ENCODE data around the gene TPT1. TPM values are rescaled to one million over a fixed set of nuclear protein-coding genes. Genes with fewer than 3 reads are reported as not detected.

The TPT1 gene
- total RNA-seq, 1 donor from 2014 or later, result 1,515 TPM

- Mint-ChIP-seq H3K36me3 (ENCODE audit: unreplicated experiment) (no peaks in the 10 kb centered on the region), H3K27me3 (ENCODE audit: unreplicated experiment) (peaks cover 6% of the 10 kb centered on the region), H3K4me1 (ENCODE audit: low read depth, unreplicated experiment) (peaks cover 2% of the 10 kb centered on the region), H3K4me3 (ENCODE audit: unreplicated experiment) (no peak overlapping the region), H3K9me3 (ENCODE audit: unreplicated experiment) (no peaks in the 10 kb centered on the region), H3K27ac (ENCODE audit: unreplicated experiment) (no peak overlapping the region)
- no peak for DNase-seq
- TF ChIP-seq, protein P1, sequence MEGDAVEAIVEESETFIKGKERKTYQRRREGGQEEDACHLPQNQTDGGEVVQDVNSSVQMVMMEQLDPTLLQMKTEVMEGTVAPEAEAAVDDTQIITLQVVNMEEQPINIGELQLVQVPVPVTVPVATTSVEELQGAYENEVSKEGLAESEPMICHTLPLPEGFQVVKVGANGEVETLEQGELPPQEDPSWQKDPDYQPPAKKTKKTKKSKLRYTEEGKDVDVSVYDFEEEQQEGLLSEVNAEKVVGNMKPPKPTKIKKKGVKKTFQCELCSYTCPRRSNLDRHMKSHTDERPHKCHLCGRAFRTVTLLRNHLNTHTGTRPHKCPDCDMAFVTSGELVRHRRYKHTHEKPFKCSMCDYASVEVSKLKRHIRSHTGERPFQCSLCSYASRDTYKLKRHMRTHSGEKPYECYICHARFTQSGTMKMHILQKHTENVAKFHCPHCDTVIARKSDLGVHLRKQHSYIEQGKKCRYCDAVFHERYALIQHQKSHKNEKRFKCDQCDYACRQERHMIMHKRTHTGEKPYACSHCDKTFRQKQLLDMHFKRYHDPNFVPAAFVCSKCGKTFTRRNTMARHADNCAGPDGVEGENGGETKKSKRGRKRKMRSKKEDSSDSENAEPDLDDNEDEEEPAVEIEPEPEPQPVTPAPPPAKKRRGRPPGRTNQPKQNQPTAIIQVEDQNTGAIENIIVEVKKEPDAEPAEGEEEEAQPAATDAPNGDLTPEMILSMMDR (IDR thresholded peaks at IDR 0.05; ENCODE audit: partially characterized antibody, unreplicated experiment), result no peak
These were observed 25.3 kb downstream of the TPT1 start for GRCh38 chr13:45315520-45316167.

GRCh38 chr13:45314822-45315221 lies 26.2 kb downstream of the TPT1 start:
- Mint-ChIP-seq H3K27ac (ENCODE audit: unreplicated experiment) (no peak overlapping the region), H3K9me3 (ENCODE audit: unreplicated experiment) (no peaks in the 10 kb centered on the region), H3K4me1 (ENCODE audit: low read depth, unreplicated experiment) (peaks cover 2% of the 10 kb centered on the region), H3K27me3 (ENCODE audit: unreplicated experiment) (peaks cover 4% of the 10 kb centered on the region), H3K36me3 (ENCODE audit: unreplicated experiment) (no peaks in the 10 kb centered on the region), H3K4me3 (ENCODE audit: unreplicated experiment) (no peak overlapping the region)
- no peak for DNase-seq
- TF ChIP-seq, protein P1 (IDR thresholded peaks at IDR 0.05; ENCODE audit: partially characterized antibody, unreplicated experiment), result no peak

- TF ChIP-seq, protein P1 (IDR thresholded peaks at IDR 0.05; ENCODE audit: partially characterized antibody, unreplicated experiment), result no peak
- Mint-ChIP-seq H3K4me3 (ENCODE audit: unreplicated experiment) (peak overlapping the region; percentile 78), H3K27me3 (ENCODE audit: unreplicated experiment) (peaks cover 2% of the 10 kb centered on the region), H3K4me1 (ENCODE audit: low read depth, unreplicated experiment) (peaks cover 4% of the 10 kb centered on the region), H3K36me3 (ENCODE audit: unreplicated experiment) (no peaks in the 10 kb centered on the region), H3K9me3 (ENCODE audit: unreplicated experiment) (no peaks in the 10 kb centered on the region), H3K27ac (ENCODE audit: unreplicated experiment) (peak overlapping the region; percentile 36)
- DNase-seq, result no peak
These were observed 30.4 kb downstream of the TPT1 start for GRCh38 chr13:45310341-45311131.

DNA sequence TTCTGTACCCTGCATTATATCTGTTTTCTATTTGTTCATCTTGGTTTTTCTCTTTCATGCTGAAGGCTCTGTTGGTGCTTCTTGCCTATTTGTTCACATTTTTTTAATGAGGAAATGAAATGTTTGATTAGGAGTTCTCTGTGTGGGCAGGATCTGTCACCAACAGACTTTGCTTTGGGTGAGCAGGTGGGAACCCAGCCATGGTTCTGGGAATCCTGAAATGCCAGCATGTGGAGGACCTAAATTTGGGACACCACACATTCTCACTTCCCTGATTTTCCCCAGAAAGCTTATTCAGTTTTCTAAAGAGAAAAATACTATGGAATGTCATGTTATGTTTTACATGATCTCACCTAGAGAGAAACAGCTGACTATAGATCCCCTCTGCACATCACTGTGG lies 34.0 kb downstream of the TPT1 start:
- H3K4me3 Mint-ChIP-seq (ENCODE audit: unreplicated experiment), result no peak overlapping the region
- H3K4me1 Mint-ChIP-seq (ENCODE audit: low read depth, unreplicated experiment), result peaks cover 17% of the 10 kb centered on the region
- H3K9me3 Mint-ChIP-seq (ENCODE audit: unreplicated experiment), result no peaks in the 10 kb centered on the region
- peaks cover 2% of the 10 kb centered on the region for H3K27me3 Mint-ChIP-seq (ENCODE audit: unreplicated experiment)
- no peaks in the 10 kb centered on the region for H3K36me3 Mint-ChIP-seq (ENCODE audit: unreplicated experiment)
- TF ChIP-seq, protein P1 (IDR thresholded peaks at IDR 0.05; ENCODE audit: partially characterized antibody, unreplicated experiment), result no peak
- H3K27ac Mint-ChIP-seq (ENCODE audit: unreplicated experiment), result no peak overlapping the region
- no peak for DNase-seq

DNA sequence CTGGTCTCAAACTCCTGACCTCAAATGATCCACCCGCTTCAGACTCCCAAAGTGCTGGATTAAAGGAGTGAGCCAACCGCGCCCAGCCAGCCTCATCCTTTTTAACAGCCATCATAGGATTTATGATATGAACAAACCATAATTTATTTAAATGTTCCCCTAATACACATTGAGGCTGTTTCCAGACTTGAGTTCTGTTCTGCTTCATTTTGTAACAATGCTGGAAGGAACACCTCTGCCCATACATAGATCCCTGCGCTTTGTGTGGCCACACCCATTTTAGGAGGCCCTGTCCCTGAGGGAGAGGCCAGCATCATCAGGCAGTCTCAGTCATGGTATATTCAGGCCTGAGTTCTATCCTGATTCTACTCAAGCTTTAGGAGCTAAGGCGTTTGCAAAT lies 35.9 kb downstream of the TPT1 start:
- TF ChIP-seq, protein P1 (IDR thresholded peaks at IDR 0.05; ENCODE audit: partially characterized antibody, unreplicated experiment), result no peak
- no peaks in the 10 kb centered on the region for H3K27me3 Mint-ChIP-seq (ENCODE audit: unreplicated experiment)
- H3K9me3 Mint-ChIP-seq (ENCODE audit: unreplicated experiment), result no peaks in the 10 kb centered on the region
- H3K4me1 Mint-ChIP-seq (ENCODE audit: low read depth, unreplicated experiment), result peaks cover 15% of the 10 kb centered on the region
- H3K4me3 Mint-ChIP-seq (ENCODE audit: unreplicated experiment), result no peak overlapping the region
- DNase-seq, result no peak
- H3K36me3 Mint-ChIP-seq (ENCODE audit: unreplicated experiment), result no peaks in the 10 kb centered on the region
- H3K27ac Mint-ChIP-seq (ENCODE audit: unreplicated experiment), result no peak overlapping the region
